Glomerular endothelial cell (primary cell): ENCODE measurements around the gene CYP27A1. TPM values are rescaled to one million over a fixed set of nuclear protein-coding genes. Genes with fewer than 3 reads are reported as not detected.
A peak's percentile ranks its signal among the peaks of the same experiment; 100 is the strongest.
"Not testable (repeated sequence)": the region's sequence is repeated elsewhere in the genome, so short reads cannot be mapped to it uniquely, and the experiment has no call there.

Experiments used
- DNase-seq: peaks from one replicate; pipeline ENCODE4 v3.0.0-alpha.2; 2011; ENCODE audit warnings: low read depth, low spot score; ENCODE audit errors: extremely low read depth
- total RNA-seq: library from RNA; depleted of rRNA; stranded (reverse); fragments of >200 nt; gene quantifications from 2 replicates; pipeline ENCODE4 v1.2.3, GENCODE V29; 2015

CYP27A1 gene
- total RNA-seq, 1 donor from 2014 or later, result 24.0 TPM

DNA sequence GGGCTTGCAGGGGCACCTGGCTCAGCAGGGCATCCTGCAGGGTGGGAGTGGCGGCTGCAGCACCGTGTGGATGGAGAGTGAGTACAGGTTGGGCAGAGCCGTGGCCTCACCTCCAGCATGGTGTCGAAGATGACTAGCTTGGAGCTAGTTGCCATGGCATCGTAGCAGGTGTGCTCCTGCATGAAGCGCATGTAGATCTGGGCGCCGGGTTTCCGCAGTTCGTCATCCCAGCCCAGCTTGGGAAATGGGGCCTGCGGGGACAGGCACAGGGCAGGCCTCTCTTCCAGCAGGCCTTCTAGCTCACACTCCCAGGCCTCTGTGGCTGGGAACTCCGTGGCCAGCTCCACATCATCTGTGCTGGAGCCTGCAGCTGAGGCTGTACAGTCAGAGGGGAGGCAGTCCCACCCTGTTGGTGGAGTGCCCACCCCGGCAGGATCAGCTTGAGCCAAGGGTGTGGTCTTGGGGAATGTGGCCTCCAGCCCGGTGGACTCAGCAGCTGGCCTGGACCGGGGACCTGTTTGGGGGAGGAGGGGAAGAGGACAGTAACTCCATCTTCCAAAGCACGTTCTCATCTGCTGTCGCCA, 48.0 kb downstream of the CYP27A1 start:
- no peak for DNase-seq

DNA sequence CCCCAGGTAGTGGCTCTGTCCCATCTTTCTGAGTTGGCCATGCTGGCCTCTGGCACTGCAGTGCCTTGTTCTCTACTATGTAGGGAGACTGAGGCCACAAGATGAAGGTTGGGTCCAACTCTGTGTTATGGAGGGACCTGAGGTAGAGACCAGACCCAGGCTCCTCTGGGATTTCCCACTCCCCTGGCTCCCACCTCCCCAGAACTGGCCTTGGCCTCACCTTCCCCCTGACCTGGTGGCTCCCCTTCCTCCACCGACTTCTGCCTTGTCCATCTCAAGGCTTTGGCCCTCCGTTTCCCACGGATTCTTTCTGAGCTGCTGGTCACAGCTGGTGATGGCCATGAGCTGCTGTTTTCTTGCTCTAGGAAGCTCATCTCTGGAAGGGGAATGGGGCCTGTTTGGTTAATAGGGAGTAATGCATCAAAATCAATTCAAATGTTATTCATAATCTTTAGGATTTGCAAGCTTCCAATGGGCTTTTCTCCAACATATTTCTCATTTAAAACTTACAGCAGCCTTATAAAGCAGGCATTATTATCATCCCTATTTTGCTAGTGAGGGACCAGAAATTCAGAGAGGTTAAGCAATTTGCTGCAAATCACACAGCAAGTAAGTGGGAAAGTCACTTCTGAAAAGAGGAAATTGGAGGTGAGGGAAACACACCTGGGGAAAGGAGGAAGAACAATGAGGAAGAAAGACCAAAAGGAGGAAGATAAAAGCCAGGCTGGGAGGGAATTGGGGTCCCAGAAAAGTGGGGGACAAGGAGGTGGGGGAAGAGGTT, 48.8 kb downstream of the CYP27A1 start:
- no peak for DNase-seq

DNA sequence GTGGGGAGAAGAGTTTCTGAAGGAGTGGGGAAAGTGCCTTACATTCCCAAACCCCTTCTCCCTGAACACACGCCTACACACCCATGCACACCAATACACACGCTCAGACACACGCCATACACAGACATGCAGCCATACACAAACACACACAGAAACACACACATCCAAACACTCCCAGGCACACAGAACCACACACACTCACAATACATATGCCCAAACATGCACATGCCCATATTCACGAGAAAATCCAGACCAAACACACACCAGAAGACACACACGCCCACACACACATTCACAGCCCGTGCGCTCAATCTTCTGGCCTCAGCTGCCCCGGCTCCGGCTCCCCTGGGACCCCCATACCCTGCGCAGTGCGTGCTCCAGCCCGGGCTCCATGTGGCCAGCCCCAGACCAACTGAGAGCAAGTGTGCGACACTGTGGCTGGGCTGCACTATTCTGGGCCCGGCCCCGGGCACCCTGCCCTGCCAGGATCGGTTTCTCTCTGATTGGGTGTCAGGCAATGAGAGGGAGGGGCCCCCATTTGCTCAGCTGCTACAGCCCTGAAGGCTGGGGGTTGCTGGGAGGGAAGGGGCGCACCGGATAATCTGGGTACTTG, 49.5 kb downstream of the CYP27A1 start, which contains the start of gene PRKAG3:
TSS of gene PRKAG3 (minus strand) at position 426 of the 613 bp plus-strand sequence.
- DNase-seq, result no peak

DNA sequence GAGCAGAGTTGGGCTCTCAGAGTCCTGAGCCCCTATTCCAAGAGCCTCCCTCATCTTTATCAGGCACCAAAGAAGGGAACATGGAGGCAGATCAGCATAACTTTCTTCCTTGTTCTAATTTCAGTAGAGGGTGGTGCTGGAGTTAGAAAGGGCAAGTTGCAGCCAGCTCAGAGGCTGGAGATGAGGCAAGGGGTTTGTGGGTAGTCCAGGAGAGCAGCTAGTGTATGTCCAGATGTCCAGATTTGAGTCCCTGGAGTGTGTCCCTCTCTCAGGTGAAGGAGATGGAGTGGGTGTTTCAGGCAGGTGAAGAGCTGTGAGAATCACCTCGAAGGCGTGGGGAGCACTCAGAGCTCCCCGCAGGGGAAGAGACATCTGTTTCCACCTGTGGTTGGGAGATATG, 50.1 kb downstream of the CYP27A1 start:
- no peak for DNase-seq

DNA sequence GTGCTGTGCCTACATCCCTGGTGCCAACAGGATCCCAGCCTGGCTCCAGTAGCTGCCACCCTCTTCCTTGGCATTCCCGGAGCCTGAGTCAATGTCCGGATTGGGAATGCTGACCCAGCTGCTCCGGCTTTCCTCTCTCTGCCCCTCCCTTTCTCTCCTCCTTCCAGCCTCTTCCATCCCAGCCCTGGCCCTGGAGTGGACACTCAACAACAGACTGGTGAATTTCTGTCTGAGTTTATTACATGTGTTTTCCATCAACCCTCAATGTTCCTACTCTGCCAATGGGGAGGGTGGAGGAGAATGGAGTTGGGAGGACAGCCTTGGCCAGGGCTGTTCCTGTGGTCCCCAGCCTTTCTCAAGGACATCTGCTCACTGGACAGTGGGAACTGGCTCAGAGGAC, 50.6 kb downstream of the CYP27A1 start:
- DNase-seq, result peak; percentile 23

DNA sequence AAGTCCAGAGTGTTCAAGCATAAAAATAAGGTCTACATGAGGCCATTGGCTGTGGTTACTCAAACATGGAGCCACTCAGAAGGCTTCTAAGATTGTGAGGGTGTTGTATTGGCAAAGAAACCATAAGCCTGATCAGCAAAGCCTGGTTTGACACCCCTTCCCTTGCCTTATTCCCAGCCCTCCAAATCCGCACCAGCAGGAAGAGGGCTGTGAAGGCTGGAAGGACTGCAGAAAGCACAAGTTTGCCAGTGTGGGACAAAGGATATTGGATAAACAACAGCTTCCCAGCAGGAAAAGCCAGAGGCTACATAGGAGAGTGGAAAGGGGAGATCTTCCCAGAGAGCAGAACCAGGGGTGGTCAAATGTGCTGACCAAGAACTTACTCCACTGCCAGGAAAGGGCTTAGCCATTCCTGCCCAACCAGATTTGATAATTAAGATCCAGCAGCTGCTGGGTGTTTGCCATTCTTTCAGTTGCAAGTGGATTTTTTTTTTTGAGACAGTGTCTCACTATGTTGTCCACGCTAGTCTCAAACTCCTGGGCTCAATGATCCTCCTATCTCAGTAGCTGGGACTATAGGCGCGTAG, 51.2 kb downstream of the CYP27A1 start:
- DNase-seq, result no peak

DNA sequence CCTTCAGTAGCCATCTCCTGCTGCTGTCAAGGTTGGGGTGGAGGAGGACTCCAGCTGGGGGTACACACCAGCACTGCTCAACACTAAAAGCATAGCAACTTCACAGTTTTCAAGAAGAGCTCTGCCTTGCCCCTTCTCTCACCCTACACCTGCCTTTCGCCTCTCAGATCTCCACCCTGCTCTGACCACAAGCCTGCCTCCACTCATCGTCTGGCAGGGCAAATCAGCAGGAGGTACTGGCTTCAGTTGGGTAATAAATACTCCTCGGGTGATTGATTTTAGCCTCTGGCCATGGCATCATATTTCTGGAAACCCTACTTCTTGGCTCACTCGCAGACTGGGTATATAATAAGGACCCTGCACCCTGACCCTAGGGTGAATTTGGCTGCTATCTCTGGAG, 52.7 kb downstream of the CYP27A1 start:
- DNase-seq, result no peak

DNA sequence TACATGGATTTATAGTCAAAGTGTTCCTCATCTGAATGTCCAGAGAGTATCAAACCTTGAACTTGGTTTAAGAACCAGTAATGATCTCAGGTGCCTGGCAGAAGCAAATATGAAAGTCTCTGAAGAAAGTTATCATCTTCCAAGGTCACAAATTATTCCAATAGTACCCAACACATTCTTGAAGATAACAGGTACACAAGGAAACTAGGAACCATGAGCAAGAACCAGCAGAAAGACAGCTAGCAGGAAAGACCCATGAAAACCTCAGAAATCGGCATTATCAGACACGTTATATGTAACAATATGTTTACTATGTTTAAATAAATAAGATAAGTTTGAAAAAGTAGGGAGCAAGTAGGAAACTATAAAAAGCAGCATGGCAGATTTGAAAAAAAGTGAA, 55.5 kb downstream of the CYP27A1 start:
- no peak for DNase-seq

DNA sequence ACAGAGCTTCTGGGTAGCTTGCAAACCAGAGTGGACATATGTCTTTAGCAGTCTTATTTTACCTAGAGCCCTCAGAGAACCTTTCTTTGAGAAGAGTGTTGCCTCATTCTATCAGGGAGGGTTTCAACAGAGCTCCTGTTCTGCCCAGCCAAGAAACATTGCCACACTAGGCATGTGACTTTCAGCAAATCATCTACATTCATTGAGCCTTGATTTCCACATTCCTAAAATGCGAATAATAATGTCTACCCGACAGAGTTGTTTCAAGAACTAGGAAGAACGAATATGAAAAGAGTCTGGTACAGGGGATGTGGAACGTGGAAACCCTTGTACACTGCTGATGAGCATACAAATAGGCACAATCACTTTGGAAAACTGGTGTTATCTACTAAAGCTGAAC, 57.5 kb downstream of the CYP27A1 start:
- no peak for DNase-seq

DNA sequence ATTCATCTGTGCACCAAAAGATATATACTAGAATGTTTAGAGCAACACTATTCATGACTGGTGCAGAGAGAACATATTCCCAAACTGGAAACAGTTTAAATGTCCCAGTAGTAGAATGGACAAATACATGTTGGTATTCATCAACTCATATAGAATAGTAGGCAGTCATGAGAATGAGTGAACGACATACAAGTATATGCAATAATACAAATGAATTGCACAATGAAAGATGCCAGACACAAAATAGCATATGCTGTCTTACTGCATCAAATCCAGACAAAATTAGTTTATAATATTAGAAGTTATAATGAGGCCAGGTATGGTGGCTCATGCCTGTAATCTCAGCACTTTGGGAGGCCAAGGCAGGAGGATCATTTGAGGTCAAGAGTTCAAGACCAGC, 57.9 kb downstream of the CYP27A1 start:
- no peak for DNase-seq

DNA sequence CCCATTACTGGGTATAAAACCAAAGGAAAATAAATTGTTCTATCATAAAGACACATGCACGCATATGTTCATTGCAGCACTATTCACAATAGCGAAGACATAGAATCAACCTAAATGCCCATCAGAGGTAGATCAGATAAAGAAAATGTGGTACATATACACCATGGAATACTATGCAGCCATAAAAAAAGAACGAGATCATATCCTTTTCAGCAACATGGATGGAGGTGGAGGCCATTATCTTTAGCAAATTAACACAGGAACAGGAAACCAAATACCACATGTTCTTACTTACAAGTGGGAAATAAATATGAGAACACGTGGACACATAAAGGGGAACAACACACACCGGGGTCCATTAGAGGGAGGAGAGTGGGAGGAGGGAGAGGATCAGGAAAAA, 62.4 kb downstream of the CYP27A1 start:
- not testable (repeated sequence) for DNase-seq

DNA sequence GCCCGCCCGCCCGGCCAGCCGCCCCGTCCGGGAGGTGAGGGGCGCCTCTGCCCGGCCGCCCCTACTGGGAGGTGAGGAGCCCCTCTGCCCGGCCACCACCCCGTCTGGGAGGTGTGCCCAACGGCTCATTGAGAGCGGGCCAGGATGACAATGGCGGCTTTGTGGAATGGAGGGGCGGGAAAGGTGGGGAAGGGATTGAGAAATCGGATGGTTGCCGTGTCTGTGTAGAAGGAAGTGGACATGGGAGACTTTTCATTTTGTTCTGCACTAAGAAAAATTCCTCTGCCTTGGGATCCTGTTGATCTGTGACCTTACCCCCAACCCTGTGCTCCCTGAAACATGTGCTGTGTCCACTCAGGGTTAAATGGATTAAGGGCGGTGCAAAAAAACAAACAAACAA, 65.0 kb downstream of the CYP27A1 start:
- DNase-seq, result not testable (repeated sequence)

DNA sequence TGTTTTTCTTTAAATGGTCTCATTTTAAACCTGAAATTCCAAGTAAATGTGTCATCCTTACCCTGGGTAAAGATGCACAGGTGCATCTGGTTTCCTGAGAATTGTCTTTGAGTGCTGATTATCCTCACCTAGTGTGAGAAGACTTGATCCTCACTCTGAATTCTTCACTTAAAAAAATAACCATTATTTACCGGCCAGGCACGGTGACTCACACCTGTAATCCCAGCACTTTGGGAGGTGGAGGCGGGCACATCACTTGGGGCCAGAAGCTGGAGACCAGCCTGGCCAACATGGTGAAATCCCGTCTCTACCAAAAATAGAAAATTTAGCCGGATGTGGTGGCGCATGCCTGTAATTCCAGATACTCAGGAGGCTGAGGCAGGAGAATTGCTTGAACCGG, 67.8 kb downstream of the CYP27A1 start:
- DNase-seq, result no peak

DNA sequence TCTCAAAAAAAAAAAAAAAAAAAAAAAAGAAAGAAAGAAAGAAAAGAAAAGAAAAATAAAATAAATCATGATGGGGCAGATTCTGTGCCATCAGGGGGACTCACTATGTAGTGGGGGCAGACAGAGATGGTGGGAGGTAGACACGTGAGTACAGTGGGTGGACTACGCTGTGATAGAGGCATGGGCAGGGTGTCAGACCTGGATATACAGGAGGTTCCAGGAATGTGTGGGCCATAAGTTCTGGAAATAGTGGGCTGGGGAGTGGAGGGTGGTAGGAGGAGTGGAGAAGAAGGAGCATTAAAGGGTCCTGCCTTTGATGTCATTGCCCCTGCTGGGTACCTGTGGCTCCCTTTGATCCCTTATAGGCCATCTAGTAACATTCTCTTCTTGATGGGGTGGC, 68.8 kb downstream of the CYP27A1 start:
- no peak for DNase-seq

DNA sequence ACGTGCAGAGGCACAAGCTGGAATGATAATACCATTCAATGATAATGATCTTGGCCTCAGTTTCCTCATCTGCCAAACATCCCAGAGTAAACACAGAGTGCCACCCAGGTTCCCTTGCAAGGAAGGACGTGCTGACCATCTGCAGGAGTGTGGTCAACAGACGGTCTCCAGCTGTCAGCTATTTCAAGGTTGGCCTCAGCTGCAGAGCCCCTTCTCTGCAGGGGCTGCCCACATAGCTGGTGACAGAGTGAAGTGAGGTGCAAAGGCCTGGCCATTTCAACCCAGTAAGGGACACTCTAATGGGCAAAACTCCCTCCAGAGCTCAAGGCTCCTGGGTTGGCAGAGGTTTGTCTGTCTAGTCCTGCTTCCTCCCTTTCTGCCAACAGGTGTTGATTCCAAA, 69.3 kb downstream of the CYP27A1 start:
- no peak for DNase-seq

DNA sequence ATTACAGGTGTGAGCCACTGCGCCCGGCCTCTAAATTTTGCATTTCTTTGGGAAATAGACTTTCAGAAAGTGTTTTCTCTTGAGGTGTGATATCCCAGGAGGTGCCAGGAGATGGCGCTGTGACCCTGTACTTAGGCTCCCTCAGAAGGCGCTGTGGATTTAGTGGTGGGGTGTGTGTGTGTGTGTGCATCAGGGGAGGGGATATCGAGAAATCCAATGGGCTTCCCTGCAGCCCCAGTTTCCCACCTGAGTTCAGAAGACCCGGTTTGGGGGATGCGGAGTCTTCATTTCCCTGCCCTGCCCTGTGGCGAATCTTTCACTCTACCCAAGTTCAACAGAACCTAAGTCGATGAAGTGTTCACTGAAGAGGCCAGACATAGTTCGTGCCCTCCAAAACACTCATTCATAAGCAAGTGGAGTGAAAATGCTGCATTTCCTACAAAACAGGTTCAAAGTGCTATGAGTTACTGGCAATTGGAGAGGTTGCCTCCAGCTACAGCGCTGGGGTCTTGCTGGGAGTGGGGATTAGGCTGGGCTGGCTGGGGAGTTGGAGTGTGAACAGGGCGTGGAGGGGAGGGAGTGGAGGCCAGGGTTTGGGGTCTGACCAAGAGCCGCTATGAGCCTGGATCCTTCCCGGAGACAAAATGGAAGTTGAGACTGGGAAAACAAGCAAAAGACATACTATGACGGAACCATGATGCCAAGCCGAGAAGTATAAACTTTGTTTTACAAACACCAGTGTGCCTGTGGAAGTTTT, 71.1 kb downstream of the CYP27A1 start:
- DNase-seq, result peak; percentile 25

DNA sequence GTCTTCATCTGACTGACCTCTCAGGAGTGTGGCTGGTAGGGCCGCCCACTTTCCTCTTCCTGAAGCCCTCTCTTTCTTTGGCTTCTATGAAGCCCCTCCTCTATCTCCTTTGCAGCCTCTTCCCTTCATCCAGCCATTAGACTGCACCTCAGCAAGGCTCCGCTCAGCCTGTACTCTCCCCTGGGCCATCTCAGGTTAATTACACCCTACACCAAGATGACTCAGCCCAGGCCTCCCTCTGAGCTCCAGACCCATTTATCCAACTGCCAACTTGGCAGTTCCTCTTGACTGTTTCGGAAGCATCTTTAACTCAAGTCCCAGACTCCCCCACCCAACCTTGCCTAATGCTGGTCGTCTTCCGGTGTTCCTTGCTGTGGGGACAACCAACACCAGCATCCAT, 71.8 kb downstream of the CYP27A1 start:
- no peak for DNase-seq

DNA sequence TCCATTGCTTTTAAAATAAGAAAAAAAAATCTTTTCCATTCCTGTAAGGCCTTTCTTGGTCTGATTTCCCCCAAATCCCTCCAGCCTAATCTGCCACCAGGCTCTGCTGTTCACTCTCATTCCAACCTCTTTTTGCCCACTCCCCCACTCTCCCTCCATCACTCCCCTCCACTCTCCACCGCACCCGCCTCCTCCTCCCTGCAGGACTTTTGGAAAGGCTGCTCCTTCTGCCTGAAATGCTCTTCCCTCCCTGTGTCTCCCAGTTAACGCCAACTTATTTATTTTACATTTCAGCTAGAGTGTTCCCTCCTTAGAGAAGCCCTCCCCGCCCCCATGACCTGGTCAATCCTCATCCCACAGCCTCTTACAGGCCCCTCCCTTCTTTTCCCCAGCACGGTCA, 72.9 kb downstream of the CYP27A1 start:
- DNase-seq, result no peak

DNA sequence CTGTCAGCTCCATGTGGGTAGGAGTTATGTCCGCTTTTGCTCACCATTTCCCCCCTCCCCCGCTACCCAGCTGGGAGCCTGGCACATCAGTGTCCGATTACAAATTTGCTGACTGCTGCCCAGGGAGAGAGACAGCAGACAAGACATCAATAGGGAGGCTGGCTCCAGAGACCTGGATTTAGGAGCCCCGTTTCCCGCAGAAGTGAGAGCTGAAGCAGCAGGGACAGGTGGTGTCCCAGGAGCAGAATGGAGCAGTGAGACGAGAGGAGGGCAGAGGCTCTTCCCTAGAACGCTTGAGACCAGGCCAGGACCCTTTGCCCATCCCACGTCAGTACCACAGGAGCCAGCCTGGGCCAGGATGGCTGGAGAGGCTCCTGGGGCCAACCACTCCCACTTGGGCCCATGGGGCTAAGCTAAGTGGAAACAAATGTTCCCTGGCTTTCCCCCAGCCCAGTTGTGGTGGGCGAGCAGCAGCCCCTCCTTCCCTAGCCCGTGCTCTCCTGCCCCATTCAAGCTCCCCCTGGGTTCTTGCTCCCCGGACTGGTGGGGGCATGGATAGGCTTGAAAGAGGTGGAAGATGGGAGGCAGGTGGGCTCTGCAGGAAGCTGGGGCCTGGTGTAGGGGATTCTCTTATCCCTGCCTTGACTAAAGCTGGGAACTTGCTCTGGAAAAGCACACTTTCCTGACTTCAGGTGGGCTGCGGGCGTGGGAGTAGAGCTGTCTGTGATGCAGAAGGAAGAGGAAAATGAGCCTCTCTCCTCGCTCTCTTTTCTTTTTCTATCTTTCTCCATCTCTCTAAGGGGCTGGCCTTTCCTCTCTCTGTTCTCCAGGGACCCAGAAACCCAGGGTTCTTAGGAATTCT, 73.6 kb downstream of the CYP27A1 start:
- DNase-seq, result no peak
